Left renal pelvis (tissue), 4 donors: ENCODE results near the gene NUP160. TPM values are rescaled to one million over a fixed set of nuclear protein-coding genes. Genes with fewer than 3 reads are reported as not detected.
"Not testable (repeated sequence)": the region's sequence is repeated elsewhere in the genome, so short reads cannot be mapped to it uniquely, and the experiment has no call there.

Experiments used
- DNase-seq, 4 donors: peaks; one replicate each; pipeline ENCODE4 v3.0.0-alpha.2; 2013; ENCODE audit warnings: low read depth in 4 of 4, low spot score in 3 of 4
- polyA plus RNA-seq, 4 donors: library from polyadenylated mRNA; unstranded; fragments of 120-200 nt; gene quantifications; one replicate each; pipeline ENCODE4 v1.2.1, GENCODE V29; 2013; ENCODE audit not compliant: insufficient read length in 4 of 4

The NUP160 gene, protein sequence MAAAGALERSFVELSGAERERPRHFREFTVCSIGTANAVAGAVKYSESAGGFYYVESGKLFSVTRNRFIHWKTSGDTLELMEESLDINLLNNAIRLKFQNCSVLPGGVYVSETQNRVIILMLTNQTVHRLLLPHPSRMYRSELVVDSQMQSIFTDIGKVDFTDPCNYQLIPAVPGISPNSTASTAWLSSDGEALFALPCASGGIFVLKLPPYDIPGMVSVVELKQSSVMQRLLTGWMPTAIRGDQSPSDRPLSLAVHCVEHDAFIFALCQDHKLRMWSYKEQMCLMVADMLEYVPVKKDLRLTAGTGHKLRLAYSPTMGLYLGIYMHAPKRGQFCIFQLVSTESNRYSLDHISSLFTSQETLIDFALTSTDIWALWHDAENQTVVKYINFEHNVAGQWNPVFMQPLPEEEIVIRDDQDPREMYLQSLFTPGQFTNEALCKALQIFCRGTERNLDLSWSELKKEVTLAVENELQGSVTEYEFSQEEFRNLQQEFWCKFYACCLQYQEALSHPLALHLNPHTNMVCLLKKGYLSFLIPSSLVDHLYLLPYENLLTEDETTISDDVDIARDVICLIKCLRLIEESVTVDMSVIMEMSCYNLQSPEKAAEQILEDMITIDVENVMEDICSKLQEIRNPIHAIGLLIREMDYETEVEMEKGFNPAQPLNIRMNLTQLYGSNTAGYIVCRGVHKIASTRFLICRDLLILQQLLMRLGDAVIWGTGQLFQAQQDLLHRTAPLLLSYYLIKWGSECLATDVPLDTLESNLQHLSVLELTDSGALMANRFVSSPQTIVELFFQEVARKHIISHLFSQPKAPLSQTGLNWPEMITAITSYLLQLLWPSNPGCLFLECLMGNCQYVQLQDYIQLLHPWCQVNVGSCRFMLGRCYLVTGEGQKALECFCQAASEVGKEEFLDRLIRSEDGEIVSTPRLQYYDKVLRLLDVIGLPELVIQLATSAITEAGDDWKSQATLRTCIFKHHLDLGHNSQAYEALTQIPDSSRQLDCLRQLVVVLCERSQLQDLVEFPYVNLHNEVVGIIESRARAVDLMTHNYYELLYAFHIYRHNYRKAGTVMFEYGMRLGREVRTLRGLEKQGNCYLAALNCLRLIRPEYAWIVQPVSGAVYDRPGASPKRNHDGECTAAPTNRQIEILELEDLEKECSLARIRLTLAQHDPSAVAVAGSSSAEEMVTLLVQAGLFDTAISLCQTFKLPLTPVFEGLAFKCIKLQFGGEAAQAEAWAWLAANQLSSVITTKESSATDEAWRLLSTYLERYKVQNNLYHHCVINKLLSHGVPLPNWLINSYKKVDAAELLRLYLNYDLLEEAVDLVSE (N-terminal part only)
- 10 to 100 TPM; 59.3 to 76.6 (median 68.6) TPM for polyA plus RNA-seq

DNA sequence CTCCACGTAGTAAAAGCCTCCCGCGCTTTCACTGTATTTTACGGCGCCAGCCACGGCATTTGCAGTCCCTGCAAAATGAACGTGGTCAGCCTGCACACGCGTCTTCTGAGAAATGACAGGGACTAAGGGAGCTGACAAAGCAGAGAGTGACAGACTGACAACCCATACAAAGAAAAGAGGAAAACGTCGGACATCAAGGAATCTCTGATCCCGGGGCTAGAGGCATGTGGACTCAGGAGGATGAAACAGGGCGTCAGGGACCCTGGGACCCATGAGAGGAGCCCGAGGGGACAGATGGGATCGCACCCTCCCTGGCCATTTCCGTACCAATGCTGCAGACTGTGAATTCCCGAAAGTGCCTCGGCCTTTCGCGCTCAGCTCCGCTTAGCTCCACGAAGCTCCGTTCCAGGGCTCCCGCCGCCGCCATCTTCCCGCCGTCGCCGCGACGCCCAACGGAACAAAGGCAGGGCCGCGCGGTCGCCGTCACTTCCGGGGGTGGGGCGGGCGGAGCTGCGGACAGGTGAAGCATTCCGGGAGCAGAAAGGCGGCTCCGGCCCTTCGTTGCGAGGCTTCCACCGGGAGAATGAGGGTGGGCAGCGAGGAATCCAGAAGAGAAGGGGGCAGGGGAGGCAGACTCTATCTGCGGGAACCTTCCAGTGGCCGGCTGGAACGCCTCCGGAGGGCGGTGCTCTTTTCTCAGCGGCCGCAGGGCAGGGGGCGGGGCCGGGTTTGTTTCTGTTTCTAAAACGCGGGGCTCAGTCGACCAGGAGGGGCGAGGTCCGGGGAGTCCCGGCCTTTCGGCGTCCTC, at the start of gene NUP160:
Gene NUP160 (minus strand): TSS at position 459 of the 808 bp plus-strand sequence. CDS start 32 bp downstream, at position 427.
- DNase-seq = peak; percentile 56 to 72 (median 66)

DNA sequence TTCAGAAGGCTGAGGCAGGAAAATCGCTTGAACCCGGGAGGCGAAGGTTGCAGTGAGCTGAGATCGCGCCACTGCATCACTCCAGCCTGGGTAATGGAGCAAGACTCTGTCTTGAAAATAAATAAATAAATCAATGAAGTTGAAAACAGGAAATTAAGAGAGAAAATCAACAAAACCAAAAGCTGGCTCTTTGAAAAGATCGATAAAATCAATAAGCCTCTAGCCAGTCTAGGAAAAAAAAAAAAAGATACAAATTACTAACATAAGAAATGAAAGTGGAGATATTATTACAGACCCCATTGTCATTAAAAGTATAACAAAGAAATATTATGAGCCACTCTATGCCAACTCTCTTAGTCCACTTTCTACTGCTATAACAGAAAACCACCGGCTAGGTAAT, 48.0 kb upstream of the NUP160 start:
- no peak for DNase-seq

DNA sequence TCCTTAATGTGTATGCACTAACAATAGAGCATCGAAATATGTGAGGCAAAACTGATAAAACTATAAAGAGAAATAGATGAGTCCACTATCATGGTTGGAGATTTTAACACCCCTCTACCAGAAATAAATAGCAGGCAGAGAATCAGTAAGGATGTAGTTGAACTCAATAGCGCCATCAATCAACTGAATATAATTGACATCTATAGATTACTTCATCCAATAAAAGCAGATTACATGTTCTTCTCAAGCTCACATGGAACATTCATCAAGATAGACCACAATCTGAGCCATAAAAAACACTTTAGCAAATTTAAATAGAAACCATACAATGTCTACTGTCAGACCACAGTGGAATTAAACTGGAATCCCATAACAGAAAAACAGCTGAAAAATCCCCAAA, 46.9 kb upstream of the NUP160 start:
- no peak for DNase-seq

DNA sequence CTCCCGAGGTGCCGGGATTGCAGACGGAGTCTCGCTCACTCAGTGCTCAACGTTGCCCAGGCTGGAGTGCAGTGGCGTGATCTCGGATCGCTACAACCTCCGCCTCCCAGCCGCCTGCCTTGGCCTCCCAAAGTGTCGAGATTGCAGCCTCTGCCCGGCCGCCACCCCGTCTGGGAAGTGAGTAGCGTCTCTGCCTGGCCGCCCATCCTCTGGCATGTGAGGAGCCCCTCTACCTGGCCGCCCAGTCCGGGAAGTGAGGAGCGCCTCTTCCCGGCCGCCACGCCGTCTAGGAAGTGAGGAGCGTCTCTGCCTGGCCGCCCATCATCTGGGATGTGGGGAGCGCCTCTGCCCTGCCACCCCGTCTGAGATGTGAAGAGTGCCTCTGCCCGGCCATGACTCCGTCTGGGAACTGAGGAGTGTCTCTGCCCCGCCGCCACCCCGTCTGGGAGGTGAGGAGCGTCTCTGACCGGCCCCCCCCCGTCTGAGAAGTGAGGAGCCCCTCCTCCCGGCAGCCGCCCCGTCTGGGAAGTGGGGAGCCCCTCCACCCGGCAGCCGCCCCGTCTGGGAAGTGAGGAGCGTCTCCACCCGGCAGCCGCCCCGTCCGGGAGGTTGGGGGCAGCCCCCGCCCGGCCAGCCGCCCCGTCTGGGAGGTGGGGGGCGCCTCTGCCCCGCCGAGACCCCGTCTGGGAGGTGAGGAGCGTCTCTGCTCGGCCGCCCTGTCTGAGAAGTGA, 44.6 kb upstream of the NUP160 start:
- not testable (repeated sequence) for DNase-seq

DNA sequence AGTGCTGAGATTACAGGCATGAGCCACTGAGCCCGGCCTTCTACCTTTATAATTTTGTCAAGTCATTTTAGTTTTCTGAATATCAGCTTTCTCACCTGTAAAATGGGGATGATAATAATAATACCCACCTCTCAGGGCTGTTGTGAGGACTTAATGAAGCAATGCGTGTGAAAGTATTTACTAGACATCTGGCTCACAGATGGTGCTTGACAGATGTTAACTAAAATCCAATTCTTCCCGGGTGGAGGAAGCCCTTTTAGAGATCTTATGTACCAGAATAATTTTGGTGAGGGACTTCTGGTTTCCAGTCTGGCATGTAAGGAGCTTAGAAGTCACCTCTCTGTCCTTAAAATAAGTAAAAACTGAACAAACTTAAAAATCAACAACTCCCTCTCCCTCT, 43.7 kb upstream of the NUP160 start:
- no peak for DNase-seq

DNA sequence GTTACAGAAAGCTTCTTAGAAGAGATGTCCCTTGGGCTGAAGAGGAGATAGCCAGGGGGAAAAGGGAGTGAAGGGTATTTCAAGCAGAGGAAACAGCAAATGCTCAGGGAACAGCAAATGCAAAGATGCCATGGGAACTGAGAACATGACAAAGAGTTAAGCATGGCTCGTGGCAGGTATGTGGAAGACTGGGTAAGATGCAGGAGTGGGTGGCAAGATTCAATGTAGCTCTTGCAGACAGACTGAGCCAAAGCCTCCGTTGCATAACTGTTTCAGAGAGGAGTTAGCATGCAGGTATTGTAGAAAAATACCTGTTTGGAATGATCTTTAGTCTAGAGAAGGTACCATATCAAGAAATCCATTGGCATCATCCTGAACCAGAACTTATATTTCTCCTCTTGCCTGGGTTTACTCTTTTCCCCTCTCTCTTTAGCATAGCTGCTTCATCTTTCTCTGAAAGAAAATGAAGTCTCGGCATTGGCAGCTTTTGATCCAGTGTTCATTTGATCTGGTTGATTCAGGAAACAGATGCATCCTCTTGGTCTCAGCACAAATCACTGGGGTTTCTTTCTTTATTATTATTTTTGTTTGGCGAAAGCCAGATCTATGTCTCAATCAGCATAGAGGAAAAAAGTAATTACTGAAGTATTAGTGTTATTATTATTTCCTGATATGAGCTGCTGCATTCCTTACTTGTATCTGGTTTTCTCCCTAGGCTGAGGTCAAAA, 41.7 kb upstream of the NUP160 start:
- no peak for DNase-seq

DNA sequence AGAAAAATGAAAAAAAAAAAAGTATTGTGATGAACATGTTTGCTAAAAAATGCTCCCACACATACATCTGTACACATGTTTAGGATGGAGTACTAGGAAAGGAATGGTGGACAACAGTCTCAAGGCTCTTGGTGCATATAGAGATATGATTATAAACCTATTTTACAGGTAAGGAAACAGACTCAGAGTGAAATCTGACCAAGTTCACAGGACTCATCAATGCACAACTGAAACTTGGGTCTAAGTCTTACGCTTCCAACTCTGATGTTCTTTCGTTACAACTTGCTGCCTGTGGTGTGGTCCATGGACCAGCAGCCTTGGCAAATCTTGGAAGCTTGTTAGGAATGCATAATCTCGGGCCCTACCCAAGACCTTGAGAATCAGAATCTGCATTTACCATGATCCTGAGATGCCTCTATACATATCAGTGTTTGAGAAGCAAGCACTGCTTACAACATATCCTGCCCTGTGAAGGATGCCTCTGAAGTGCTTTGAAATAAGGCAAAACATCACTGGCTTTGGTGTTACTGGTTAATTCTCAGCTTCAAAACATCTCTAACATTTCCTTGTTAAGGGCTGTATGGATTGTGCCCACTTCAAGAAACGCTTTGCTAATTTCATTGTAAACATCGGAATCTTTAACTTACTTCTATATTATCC, 39.9 kb upstream of the NUP160 start:
- no peak for DNase-seq

DNA sequence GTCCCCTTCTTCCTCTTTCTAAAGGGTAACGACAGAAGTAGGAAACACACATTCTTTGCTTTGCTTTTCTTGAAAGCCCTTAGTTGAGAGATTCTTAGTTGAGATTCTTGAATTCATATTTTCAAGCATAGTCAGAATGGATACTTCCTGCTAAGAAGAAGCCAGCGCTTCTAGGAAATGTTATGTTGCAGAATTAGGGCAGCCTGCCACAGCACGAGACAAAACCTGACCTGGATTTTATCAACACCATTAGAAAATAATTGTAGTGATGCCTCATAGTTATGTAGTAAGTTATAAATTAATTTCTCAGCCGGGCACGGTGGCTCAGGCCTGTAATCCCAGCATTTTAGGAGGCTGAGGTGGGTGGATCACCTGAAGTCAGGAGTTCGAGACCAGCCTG, 37.9 kb upstream of the NUP160 start:
- DNase-seq = no peak

DNA sequence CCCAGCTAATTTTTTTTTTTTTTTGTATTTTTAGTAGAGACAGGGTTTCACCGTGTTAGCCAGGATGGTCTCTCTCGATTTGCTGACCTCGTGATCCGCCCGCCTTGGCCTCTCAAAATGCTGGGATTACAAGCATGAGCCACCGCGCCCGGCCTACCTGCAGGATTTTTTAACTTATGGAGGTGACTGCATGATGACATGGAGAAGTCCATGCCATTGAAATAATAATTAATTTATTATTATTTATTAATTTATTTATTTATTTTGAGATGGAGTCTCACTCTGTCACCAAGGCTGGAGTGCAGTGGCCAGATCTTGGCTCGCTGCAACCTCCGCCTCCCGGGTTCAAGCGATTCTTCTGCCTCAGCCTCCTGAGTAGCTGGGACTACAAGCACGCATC, 34.3 kb upstream of the NUP160 start:
- DNase-seq = not testable (repeated sequence)

DNA sequence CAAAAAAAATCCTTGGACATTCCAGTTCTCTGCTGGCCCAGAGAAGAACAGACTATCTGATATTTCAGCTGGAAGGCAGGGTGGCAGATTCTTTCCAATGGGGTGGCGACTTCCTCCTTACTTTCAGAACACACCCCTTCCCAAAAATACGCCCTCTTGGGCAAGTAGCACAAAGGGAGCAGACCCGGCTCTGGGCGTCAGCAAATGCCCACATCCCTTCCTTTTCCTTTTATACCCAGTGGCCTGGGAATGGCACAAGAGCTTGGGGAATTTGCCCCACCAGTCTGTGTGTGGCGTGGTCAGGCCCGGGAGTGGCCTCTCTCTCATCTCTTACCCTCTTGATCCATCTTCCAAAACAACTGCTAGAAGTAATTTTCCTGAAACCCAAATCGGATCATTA, 33.0 kb upstream of the NUP160 start:
- no peak for DNase-seq

DNA sequence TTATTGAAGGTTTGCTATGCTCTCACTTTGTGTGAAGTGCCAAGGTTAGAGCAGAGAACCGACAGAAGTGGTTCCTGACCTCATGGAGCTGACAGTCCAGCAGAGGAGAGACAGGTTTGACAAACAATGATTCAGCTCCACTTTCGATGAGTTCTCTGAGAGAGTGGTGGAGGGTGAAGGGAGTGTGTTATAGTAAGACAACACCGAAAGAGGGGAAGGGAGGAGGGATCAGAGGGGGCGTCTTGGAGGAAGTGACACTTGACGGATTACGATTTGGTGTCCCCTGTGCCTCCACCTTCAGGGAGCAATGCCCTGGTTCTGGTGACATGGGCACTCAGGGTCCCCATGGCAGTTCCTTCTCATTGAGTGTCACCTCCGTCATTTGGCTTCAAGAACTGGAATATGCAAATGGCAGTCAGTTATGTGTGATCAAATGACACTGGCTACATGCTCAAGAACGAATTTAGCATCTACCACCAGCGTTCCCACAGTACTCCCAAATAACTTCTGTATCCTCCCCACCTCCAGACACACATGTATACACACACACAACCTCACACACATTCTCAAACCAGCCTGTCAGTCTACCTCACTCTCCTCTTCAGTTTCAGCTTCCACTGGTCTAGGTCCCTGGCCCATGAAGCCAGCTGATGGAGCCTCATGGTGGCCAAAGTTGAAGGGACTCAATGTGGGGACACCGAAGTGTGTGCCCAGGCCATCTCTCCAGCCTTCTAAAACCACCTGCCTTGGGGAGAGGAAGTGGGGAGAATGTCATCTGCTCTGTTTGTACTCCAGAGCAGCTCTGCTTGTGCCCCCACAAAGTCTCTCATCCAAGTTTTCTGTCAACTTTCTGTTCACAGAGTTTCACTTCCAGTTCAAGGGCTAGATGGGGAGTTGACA, 31.4 kb upstream of the NUP160 start:
- DNase-seq = no peak

DNA sequence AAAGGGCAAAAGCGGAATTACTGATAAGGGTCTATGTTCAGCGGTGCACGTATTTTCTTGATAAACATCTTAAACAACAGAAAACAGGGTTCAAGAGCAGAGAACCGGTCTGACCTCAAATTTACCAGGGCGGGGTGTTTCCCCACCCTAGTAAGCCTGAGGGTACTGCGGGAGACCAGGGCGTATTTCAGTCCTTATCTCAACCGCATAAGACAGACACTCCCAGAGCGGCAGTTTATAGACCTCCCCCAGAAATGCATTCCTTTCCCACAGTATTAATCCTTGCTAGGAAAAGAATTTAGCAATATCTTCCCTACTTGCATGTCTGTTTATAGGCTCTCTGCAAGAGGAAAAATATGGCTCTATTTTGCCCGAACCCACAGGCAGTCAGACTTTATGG, 27.7 kb upstream of the NUP160 start:
- DNase-seq = not testable (repeated sequence)

DNA sequence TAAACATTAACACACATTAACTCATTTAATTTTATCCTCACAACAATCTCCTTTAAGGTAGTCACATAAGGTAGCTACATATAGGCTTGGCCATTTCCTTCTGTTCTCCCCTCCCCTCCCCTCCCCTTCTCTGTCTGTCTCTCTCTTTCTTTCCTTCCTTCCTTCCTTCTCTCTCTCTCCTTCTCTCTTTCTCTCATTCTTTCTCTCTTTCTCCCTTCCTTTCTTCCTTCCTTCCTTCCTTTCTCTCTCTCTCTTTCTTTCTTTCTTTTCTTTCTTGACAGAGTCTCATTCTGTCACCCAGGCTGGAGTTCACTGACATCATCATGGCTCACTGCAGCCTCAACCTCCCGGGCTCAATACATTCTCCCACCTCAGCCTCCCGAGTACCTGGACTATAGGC, 22.3 kb upstream of the NUP160 start:
- no peak for DNase-seq

DNA sequence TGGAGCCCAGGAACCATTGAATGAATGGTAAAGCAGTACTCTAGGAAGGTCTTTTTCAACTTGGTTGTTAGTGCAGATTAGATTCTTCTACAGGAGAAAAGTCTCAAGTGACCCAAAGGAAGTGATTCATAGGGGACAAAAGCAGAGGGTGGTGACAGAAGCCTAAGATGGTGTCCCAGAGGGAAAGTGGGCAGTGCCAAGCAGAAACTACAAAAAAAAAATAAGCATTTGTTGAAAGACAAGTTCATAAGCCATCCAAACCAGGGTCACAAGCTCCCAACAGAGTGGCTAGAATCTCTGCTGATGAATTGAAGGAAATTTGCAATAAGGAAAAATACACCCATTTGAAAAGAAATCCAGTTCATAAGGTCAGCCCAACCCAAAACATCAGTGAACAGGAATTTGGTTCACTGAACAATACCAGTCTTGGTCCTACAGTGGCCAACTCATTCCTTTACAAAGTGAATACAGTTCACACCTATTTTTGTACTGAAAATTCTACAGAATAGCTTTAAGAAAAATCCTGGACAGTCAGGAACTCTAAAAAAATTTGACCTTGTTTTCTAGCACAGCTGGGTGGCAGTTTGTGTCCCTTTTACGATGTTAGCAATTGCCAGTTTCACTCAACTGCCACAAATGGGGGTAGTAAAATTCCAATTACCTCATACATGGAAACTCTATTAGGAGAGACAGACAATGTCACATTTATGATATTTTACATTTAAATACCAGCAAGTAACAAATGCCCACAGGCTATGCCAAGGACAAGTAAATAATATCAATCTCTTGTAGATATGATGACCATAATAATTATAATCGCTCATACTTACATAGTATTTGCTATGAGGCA, 21.6 kb upstream of the NUP160 start:
- no peak for DNase-seq

DNA sequence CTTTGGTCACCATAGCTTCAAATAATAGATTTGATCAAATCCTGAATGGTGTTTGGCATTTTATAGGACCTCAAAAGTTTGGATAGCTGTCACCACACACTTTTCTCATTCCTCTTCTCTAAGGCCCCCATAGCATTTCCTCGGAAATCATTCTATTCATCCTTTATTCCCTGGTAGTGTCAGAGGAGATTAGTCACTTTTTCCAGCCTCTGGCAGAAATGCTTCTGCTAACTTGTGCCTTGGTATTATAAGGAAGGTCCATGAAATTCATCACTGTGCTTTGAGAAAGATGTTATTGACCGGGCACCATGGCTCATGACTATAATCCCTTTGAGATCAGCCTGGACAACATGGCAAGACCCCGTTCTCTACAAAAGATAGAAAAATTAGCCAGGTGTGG, 19.7 kb upstream of the NUP160 start:
- no peak for DNase-seq

DNA sequence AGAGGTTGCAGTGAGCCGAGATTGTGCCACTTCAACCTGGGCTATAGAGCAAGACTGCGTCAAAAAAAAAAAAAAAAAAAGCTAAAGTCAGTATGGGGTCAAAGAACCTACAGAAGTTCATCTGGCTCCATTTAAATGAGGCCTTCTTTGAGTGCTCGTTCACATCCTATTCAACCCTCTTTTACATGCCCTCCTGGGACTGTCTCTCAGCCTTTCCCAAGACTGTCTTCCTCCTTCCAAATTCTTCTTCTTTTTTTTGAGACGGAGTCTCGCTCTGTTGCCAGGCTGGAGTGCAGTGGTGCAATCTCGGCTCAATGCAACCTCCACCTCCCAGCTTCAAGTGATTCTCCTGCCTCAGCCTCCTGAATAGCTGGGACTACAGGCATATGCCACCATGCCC, 18.7 kb upstream of the NUP160 start:
- DNase-seq = not testable (repeated sequence)
